Glomerular endothelial cell (primary cell): ENCODE measurements around the gene GIGYF2. TPM values are rescaled to one million over a fixed set of nuclear protein-coding genes. Genes with fewer than 3 reads are reported as not detected.

Experiments used
- DNase-seq: peaks from one replicate; pipeline ENCODE4 v3.0.0-alpha.2; 2011; ENCODE audit warnings: low read depth, low spot score; ENCODE audit errors: extremely low read depth
- total RNA-seq: library from RNA; depleted of rRNA; stranded (reverse); fragments of >200 nt; gene quantifications from 2 replicates; pipeline ENCODE4 v1.2.3, GENCODE V29; 2015

Gene GIGYF2
- total RNA-seq, 1 donor from 2014 or later: 52.5 TPM

- no peak for DNase-seq
These were observed 180.9 kb downstream of the GIGYF2 start for GRCh38 chr2:232877940-232878511.

GRCh38 chr2:232878855-232879617 lies 181.9 kb downstream of the GIGYF2 start:
- no peak for DNase-seq

- DNase-seq: no peak
These were observed 182.7 kb downstream of the GIGYF2 start for GRCh38 chr2:232879618-232880494.

GRCh38 chr2:232880764-232881351 lies 183.7 kb downstream of the GIGYF2 start:
- DNase-seq: no peak

GRCh38 chr2:232882085-232882484 lies 185.0 kb downstream of the GIGYF2 start:
- no peak for DNase-seq

GRCh38 chr2:232882505-232883115 lies 185.5 kb downstream of the GIGYF2 start:
- DNase-seq: no peak

GRCh38 chr2:232883116-232883721 lies 186.1 kb downstream of the GIGYF2 start:
- DNase-seq: no peak

- DNase-seq: no peak
These were observed 186.9 kb downstream of the GIGYF2 start for GRCh38 chr2:232884001-232884421.

GRCh38 chr2:232884549-232885263 lies 187.6 kb downstream of the GIGYF2 start:
- DNase-seq: no peak

- DNase-seq: no peak
These were observed 188.3 kb downstream of the GIGYF2 start for GRCh38 chr2:232885264-232885961.

GRCh38 chr2:232886176-232886575 lies 189.0 kb downstream of the GIGYF2 start:
- no peak for DNase-seq

GRCh38 chr2:232886632-232887031 lies 189.5 kb downstream of the GIGYF2 start:
- DNase-seq: no peak

- no peak for DNase-seq
These were observed 190.2 kb downstream of the GIGYF2 start for GRCh38 chr2:232887171-232887850.

- no peak for DNase-seq
These were observed 191.1 kb downstream of the GIGYF2 start for GRCh38 chr2:232888099-232888836.

GRCh38 chr2:232888839-232889529 lies 191.9 kb downstream of the GIGYF2 start:
- no peak for DNase-seq

GRCh38 chr2:232889876-232890401 lies 192.8 kb downstream of the GIGYF2 start:
- no peak for DNase-seq

- DNase-seq: no peak
These were observed 193.4 kb downstream of the GIGYF2 start for GRCh38 chr2:232890536-232890895.
